ENCODE results near the gene SPDYE9. TPM values are rescaled to one million over a fixed set of nuclear protein-coding genes. Genes with fewer than 3 reads are reported as not detected.
"Not testable (repeated sequence)": the region's sequence is repeated elsewhere in the genome, so short reads cannot be mapped to it uniquely, and the experiment has no call there.

SPDYE9 gene
- not detected for total RNA-seq

GRCh38 chr7:73085938-73086337 lies at the start of gene SPDYE9:
Gene SPDYE9, minus strand, starts transcription at chr7:73086038. Its CDS starts 1,800 bp downstream, at chr7:73084238.
- H3K9me3 Mint-ChIP-seq (ENCODE audit: low read depth); CTCF ChIA-PET; H3K4me3 Mint-ChIP-seq: not testable (repeated sequence)

DNA sequence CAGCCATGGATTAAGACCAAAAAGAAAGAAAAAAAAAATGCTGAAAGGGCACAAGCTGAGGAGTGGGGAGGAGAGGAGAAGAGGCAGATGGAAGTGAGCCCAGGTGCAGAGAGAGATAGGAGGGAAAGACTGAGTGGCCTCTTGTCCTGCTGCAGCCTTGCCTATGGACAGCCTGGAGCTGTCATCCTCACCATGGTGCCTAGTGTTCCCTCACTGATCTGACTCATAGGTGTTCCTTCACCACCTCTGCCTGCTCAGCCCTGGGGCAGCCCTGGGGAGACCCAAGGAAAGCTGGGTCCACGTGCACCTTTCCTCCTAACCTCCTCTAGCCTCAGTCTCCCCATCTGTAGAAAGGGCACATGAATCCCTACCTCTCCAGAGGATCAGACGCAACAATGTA lies 49.0 kb upstream of the SPDYE9 start:
- H3K4me1 Mint-ChIP-seq; H3K27me3 Mint-ChIP-seq; H3K36me3 Mint-ChIP-seq; H3K27ac Mint-ChIP-seq; H3K9me3 Mint-ChIP-seq (ENCODE audit: low read depth); DNase-seq; CTCF ChIA-PET; H3K4me3 Mint-ChIP-seq; ATAC-seq: not testable (repeated sequence)

More at GRCh38 chr7:73085938-73086337, at the start of gene SPDYE9:
- DNase-seq, H3K4me1 Mint-ChIP-seq, ATAC-seq, H3K27me3 Mint-ChIP-seq, H3K36me3 Mint-ChIP-seq, H3K27ac Mint-ChIP-seq: not testable (repeated sequence)

DNA sequence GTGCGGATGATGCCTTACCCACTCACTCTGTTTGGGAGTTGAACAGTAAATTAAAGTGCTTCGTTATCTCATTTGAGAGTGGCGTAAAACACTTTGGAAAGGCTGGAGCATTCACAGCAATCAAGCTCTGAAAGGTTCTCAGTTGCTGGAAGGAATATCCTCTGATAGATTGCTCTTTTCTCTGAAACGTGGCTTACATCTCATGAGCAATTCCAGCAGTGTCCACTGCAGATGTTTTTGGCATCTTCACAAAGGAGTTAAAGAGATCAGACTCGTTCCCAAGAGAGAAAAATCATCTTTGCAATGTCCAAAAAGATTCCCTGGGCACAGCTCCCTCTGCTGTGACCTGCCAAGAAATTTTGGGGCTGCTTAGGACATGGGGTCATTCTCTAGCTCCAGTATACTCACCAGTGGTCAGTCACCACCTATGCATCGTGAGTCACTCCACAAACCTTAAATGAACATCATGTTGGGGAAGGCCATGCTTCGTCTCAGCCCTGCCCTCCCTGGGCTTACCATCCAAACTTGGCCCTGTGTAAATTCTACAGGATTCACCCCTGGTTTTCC lies 46.9 kb upstream of the SPDYE9 start:
- H3K27me3 Mint-ChIP-seq; ATAC-seq; H3K36me3 Mint-ChIP-seq; H3K9me3 Mint-ChIP-seq (ENCODE audit: low read depth); H3K27ac Mint-ChIP-seq; CTCF ChIA-PET; H3K4me3 Mint-ChIP-seq; H3K4me1 Mint-ChIP-seq; DNase-seq: not testable (repeated sequence)

GRCh38 chr7:73130612-73131011 lies 44.8 kb upstream of the SPDYE9 start:
- H3K4me1 Mint-ChIP-seq; H3K4me3 Mint-ChIP-seq; H3K27me3 Mint-ChIP-seq; ATAC-seq; H3K27ac Mint-ChIP-seq; DNase-seq; CTCF ChIA-PET; H3K36me3 Mint-ChIP-seq; H3K9me3 Mint-ChIP-seq (ENCODE audit: low read depth): not testable (repeated sequence)

GRCh38 chr7:73124126-73124525 lies 38.3 kb upstream of the SPDYE9 start:
- H3K27ac Mint-ChIP-seq, CTCF ChIA-PET, H3K4me3 Mint-ChIP-seq: not testable (repeated sequence)

DNA sequence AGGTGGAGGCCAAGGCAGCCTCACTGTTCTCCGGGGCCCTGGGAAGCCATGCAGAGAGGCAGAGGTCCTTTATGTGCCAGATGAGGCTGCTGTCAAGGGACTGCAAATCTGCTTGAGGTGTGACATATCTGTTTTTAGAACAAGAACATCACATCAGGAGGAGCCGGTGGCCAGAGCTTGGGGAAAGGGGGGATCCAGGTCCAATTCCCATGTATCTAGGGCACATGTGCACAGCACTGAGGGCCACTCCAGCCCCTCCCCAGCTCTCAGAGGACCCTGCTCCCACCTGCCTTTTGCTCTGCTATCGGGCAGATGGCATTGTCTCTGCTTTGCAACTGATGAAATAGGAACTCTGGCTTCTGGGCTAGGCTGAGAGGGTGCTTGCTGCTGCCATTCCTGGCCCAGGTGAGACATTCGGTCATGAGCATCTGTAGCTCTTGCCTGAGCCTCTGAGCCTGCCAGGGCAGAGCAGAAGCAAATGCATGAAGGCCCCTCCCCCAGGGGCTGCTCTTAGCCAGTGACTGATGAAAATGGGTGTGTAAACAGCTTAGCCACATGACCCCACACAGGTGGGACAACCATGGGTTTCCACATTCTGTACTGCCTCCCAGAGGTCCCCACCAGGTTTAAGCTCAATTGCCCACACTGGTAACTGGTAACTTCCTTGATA lies 37.1 kb upstream of the SPDYE9 start:
- CTCF ChIA-PET; H3K27ac Mint-ChIP-seq; DNase-seq; H3K36me3 Mint-ChIP-seq; H3K4me3 Mint-ChIP-seq; H3K4me1 Mint-ChIP-seq; ATAC-seq; H3K9me3 Mint-ChIP-seq (ENCODE audit: low read depth); H3K27me3 Mint-ChIP-seq: not testable (repeated sequence)

More at GRCh38 chr7:73124126-73124525, 38.3 kb upstream of the SPDYE9 start:
- DNase-seq; H3K4me1 Mint-ChIP-seq; H3K27me3 Mint-ChIP-seq; H3K36me3 Mint-ChIP-seq; ATAC-seq; H3K9me3 Mint-ChIP-seq (ENCODE audit: low read depth): not testable (repeated sequence)

DNA sequence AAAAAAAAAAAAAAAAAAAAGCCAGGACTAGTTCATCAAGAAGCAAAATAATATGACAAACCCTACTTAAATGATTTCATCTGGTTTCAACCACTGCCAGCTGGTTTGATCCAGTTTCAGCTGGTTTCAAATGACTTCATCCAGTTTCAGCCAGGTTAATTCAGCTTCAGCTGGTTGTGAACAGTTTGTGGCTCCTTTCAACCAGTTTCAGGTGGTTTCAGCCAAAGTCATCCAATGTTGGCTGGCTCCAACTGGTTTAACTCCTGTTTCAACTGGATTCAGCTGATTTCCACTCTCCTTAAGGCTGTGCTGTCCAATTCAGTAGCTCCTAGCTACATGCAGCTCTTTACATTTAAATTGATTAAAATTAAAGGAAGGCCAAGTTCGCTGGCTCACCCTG lies 32.3 kb upstream of the SPDYE9 start:
- ATAC-seq; H3K4me1 Mint-ChIP-seq; H3K27me3 Mint-ChIP-seq; H3K4me3 Mint-ChIP-seq; CTCF ChIA-PET; H3K9me3 Mint-ChIP-seq (ENCODE audit: low read depth); H3K27ac Mint-ChIP-seq; H3K36me3 Mint-ChIP-seq; DNase-seq: not testable (repeated sequence)

DNA sequence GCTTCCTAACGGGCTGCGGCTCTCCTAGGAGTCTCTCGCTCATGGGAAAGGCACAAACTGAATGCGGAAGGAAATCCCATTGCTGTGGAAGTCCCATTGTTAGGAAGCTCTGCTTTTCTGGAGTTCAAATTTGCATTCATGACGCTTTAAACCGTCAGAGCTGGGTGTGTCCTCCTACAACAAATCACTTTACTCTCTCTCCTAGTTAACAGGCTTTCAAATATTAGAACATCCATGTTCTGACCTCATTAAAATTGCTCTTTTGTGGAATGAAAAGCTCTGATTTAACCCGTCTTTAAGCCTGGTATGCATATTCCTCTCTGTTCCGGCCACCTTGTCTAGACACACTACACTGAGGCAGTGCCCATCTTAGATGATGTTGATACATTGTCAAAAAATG lies 28.0 kb downstream of the SPDYE9 start, which contains the start of gene SPDYE11:
SPDYE11 (minus strand) TSS at position 101 of the 400 bp plus-strand sequence. CDS start 1,800 bp downstream, outside the sequence.
- CTCF ChIA-PET; H3K27ac Mint-ChIP-seq; H3K4me3 Mint-ChIP-seq; H3K27me3 Mint-ChIP-seq; DNase-seq; H3K36me3 Mint-ChIP-seq; H3K9me3 Mint-ChIP-seq (ENCODE audit: low read depth); ATAC-seq; H3K4me1 Mint-ChIP-seq: not testable (repeated sequence)

- H3K4me3 Mint-ChIP-seq, H3K27me3 Mint-ChIP-seq, CTCF ChIA-PET: not testable (repeated sequence)
Measured at GRCh38 chr7:73029666-73030065, 56.2 kb downstream of the SPDYE9 start, which contains the start of gene SPDYE8. Gene SPDYE8, minus strand, starts transcription at chr7:73029766. Its CDS starts 1,800 bp downstream, at chr7:73027966.

More at GRCh38 chr7:73029666-73030065, 56.2 kb downstream of the SPDYE9 start, which contains the start of gene SPDYE8:
- not testable (repeated sequence) for ATAC-seq; H3K27ac Mint-ChIP-seq; H3K36me3 Mint-ChIP-seq; H3K9me3 Mint-ChIP-seq (ENCODE audit: low read depth); H3K4me1 Mint-ChIP-seq; DNase-seq

Other genes starting within 250 kb of the SPDYE9 start
- 10 to 100 TPM; 60.2 to 67.1 TPM for gene POM121, start 160.9 kb downstream of the SPDYE9 start, total RNA-seq
- 1 to 10 TPM in 1 of 2 experiments, under 1 TPM in 1; 0.94 to 1.8 TPM for gene TRIM74, start 116.6 kb downstream of the SPDYE9 start, total RNA-seq
- gene SPDYE8, start 56.3 kb downstream of the SPDYE9 start, total RNA-seq = not detected
- gene SPDYE11, start 28.1 kb downstream of the SPDYE9 start, total RNA-seq = not detected
- 10 to 100 TPM; 53.6 to 58.6 TPM for gene NSUN5, start 222.8 kb upstream of the SPDYE9 start, total RNA-seq
- gene TRIM50, start 242.0 kb upstream of the SPDYE9 start, total RNA-seq = not detected
- not detected for gene FKBP6, start 242.1 kb upstream of the SPDYE9 start, total RNA-seq